ENCODE results near the gene MYH14. TPM values are rescaled to one million over a fixed set of nuclear protein-coding genes. Genes with fewer than 3 reads are reported as not detected.

Gene MYH14
- total and polyA plus RNA-seq, 9 donors: 11.3 to 49.7 (median 32.9) TPM

GRCh38 chr19:50300814-50301606 is 97.6 kb downstream of the MYH14 start:
- H3K4me1 ChIP-seq (ENCODE audit: control insufficient read depth, insufficient read depth, low read length): no peaks in the 10 kb centered on the region
- DNase-seq: no peak
- no peak overlapping the region for H3K27ac ChIP-seq (ENCODE audit: low read length)
- H3K4me3 ChIP-seq (ENCODE audit: low read length): no peak overlapping the region
- H3K36me3 ChIP-seq (ENCODE audit: control insufficient read depth, insufficient read depth, low read length): peaks cover 21% of the 10 kb centered on the region
- WGBS (ENCODE audit: insufficient coverage): 63% methylated on average over 4 of the region's 10 CpGs
- no peaks in the 10 kb centered on the region for H3K27me3 ChIP-seq (ENCODE audit: control insufficient read depth, insufficient read depth, low read length)
- H3K9me3 ChIP-seq (replicated peaks; ENCODE audit: control insufficient read depth, low read depth, low read length): no peaks in the 10 kb centered on the region

GRCh38 chr19:50301607-50301971 is 98.2 kb downstream of the MYH14 start:
- Histone ChIP-seq H3K4me3 (ENCODE audit: low read length) (no peak overlapping the region), H3K36me3 (ENCODE audit: control insufficient read depth, insufficient read depth, low read length) (peaks cover 21% of the 10 kb centered on the region), H3K27ac (ENCODE audit: low read length) (no peak overlapping the region), H3K27me3 (ENCODE audit: control insufficient read depth, insufficient read depth, low read length) (no peaks in the 10 kb centered on the region), H3K4me1 (ENCODE audit: control insufficient read depth, insufficient read depth, low read length) (no peaks in the 10 kb centered on the region), H3K9me3 (replicated peaks; ENCODE audit: control insufficient read depth, low read depth, low read length) (no peaks in the 10 kb centered on the region)
- no peak for DNase-seq
- WGBS (ENCODE audit: insufficient coverage): 84% methylated on average over 8 of the region's 10 CpGs

- H3K27ac ChIP-seq (ENCODE audit: low read length): no peak overlapping the region
- peaks cover 8% of the 10 kb centered on the region for H3K9me3 ChIP-seq (replicated peaks; ENCODE audit: control insufficient read depth, low read depth, low read length)
- DNase-seq: no peak
- H3K4me1 ChIP-seq (ENCODE audit: control insufficient read depth, insufficient read depth, low read length): no peaks in the 10 kb centered on the region
- H3K27me3 ChIP-seq (ENCODE audit: control insufficient read depth, insufficient read depth, low read length): no peaks in the 10 kb centered on the region
- H3K4me3 ChIP-seq (ENCODE audit: low read length): no peak overlapping the region
- H3K36me3 ChIP-seq (ENCODE audit: control insufficient read depth, insufficient read depth, low read length): peaks cover 26% of the 10 kb centered on the region
These were observed 100.1 kb downstream of the MYH14 start for GRCh38 chr19:50303558-50303957.

GRCh38 chr19:50308991-50309390 is 105.6 kb downstream of the MYH14 start:
- peaks cover 11% of the 10 kb centered on the region for H3K36me3 ChIP-seq (ENCODE audit: control insufficient read depth, insufficient read depth, low read length)
- peaks cover 37% of the 10 kb centered on the region for H3K27me3 ChIP-seq (ENCODE audit: control insufficient read depth, insufficient read depth, low read length)
- no peak overlapping the region for H3K4me3 ChIP-seq (ENCODE audit: low read length)
- WGBS (ENCODE audit: insufficient coverage): 85% methylated on average over 21 of the region's 21 CpGs
- peaks cover 8% of the 10 kb centered on the region for H3K9me3 ChIP-seq (replicated peaks; ENCODE audit: control insufficient read depth, low read depth, low read length)
- no peak for DNase-seq
- no peaks in the 10 kb centered on the region for H3K4me1 ChIP-seq (ENCODE audit: control insufficient read depth, insufficient read depth, low read length)
- no peak overlapping the region for H3K27ac ChIP-seq (ENCODE audit: low read length)

GRCh38 chr19:50309396-50310125 is 106.1 kb downstream of the MYH14 start:
- Histone ChIP-seq H3K4me3 (ENCODE audit: low read length) (no peak overlapping the region), H3K9me3 (replicated peaks; ENCODE audit: control insufficient read depth, low read depth, low read length) (peaks cover 8% of the 10 kb centered on the region), H3K27ac (ENCODE audit: low read length) (no peak overlapping the region), H3K36me3 (ENCODE audit: control insufficient read depth, insufficient read depth, low read length) (peaks cover 11% of the 10 kb centered on the region), H3K27me3 (ENCODE audit: control insufficient read depth, insufficient read depth, low read length) (peaks cover 42% of the 10 kb centered on the region), H3K4me1 (ENCODE audit: control insufficient read depth, insufficient read depth, low read length) (no peaks in the 10 kb centered on the region)
- 59% methylated on average over 12 of the region's 16 CpGs for WGBS (ENCODE audit: insufficient coverage)
- no peak for DNase-seq

GRCh38 chr19:50310759-50311465 is 107.5 kb downstream of the MYH14 start:
- peaks cover 7% of the 10 kb centered on the region for H3K36me3 ChIP-seq (ENCODE audit: control insufficient read depth, insufficient read depth, low read length)
- H3K27me3 ChIP-seq (ENCODE audit: control insufficient read depth, insufficient read depth, low read length): peaks cover 55% of the 10 kb centered on the region
- H3K4me1 ChIP-seq (ENCODE audit: control insufficient read depth, insufficient read depth, low read length): no peaks in the 10 kb centered on the region
- no peak for DNase-seq
- H3K27ac ChIP-seq (ENCODE audit: low read length): no peak overlapping the region
- no peak overlapping the region for H3K4me3 ChIP-seq (ENCODE audit: low read length)
- WGBS (ENCODE audit: insufficient coverage): 39% methylated on average over 5 of the region's 10 CpGs
- H3K9me3 ChIP-seq (replicated peaks; ENCODE audit: control insufficient read depth, low read depth, low read length): peaks cover 8% of the 10 kb centered on the region

- H3K4me3 ChIP-seq (ENCODE audit: low read length): no peak overlapping the region
- 0% methylated on average over 2 of the region's 42 CpGs for WGBS (ENCODE audit: insufficient coverage)
- H3K4me1 ChIP-seq (ENCODE audit: control insufficient read depth, insufficient read depth, low read length): no peaks in the 10 kb centered on the region
- H3K27me3 ChIP-seq (ENCODE audit: control insufficient read depth, insufficient read depth, low read length): peaks cover 63% of the 10 kb centered on the region
- DNase-seq: no peak
- H3K27ac ChIP-seq (ENCODE audit: low read length): no peak overlapping the region
- H3K36me3 ChIP-seq (ENCODE audit: control insufficient read depth, insufficient read depth, low read length): peaks cover 6% of the 10 kb centered on the region
- H3K9me3 ChIP-seq (replicated peaks; ENCODE audit: control insufficient read depth, low read depth, low read length): peaks cover 6% of the 10 kb centered on the region
These were observed 108.6 kb downstream of the MYH14 start for GRCh38 chr19:50311723-50312635.

- H3K27me3 ChIP-seq (ENCODE audit: control insufficient read depth, insufficient read depth, low read length): peaks cover 72% of the 10 kb centered on the region
- 6% methylated on average over 25 of the region's 27 CpGs for WGBS (ENCODE audit: insufficient coverage)
- no peaks in the 10 kb centered on the region for H3K9me3 ChIP-seq (replicated peaks; ENCODE audit: control insufficient read depth, low read depth, low read length)
- no peak for DNase-seq
- H3K4me3 ChIP-seq (ENCODE audit: low read length): no peak overlapping the region
- H3K4me1 ChIP-seq (ENCODE audit: control insufficient read depth, insufficient read depth, low read length): no peaks in the 10 kb centered on the region
- no peaks in the 10 kb centered on the region for H3K36me3 ChIP-seq (ENCODE audit: control insufficient read depth, insufficient read depth, low read length)
- no peak overlapping the region for H3K27ac ChIP-seq (ENCODE audit: low read length)
These were observed 109.8 kb downstream of the MYH14 start for GRCh38 chr19:50312967-50313811.
